Common myeloid progenitor, CD34-positive (primary cell): ENCODE measurements around the gene ZNF415.

ENCODE experiments used
- CTCF ChIA-PET: fragments of 350-600 bp; sonication (Branson Sonifier 250); formaldehyde crosslinking; loops from one replicate; lab custom pipeline; 2021; ENCODE audit warnings: antibody characterized with exemption; lab: Charles Lee
- POLR2A ChIA-PET: fragments of 350-600 bp; sonication (Branson Sonifier 250); formaldehyde crosslinking; loops from one replicate; lab custom pipeline; 2021; ENCODE audit warnings: antibody characterized with exemption; lab: Charles Lee
- DNase-seq, 3 donors: peaks; one replicate each; pipeline versions ENCODE4 v3.0.0 to v3.0.0-alpha.2; 2013
- H3K27ac ChIP-seq, 2 experiments: 1 replicate in 1 of 2; 2 replicates in 1 of 2; pipeline ENCODE4 v1.7.0; 2013; ENCODE audit warnings: inconsistent platforms in 2 of 2, low read length in 2 of 2, mild to moderate bottlenecking in 2 of 2, low read depth in 1 of 2, moderate library complexity in 1 of 2; ENCODE audit not compliant: severe bottlenecking in 2 of 2, insufficient read depth in 1 of 2, poor library complexity in 1 of 2
- H3K27me3 ChIP-seq, 5 experiments: replicated peaks in 2 of 5; 1 replicate in 3 of 5; 2 replicates in 2 of 5; pipeline versions ENCODE4 v1.6.1 to v1.7.0; 2013; ENCODE audit warnings: low read length in 4 of 5, mild to moderate bottlenecking in 2 of 5, moderate library complexity in 2 of 5, inconsistent platforms in 1 of 5; ENCODE audit not compliant: insufficient read depth in 5 of 5, control insufficient read depth in 4 of 5
- H3K36me3 ChIP-seq, 4 experiments: 1 replicate in 2 of 4; 2 replicates in 2 of 4; pipeline versions ENCODE4 v1.6.1 to v1.7.0; 2013; ENCODE audit warnings: low read length in 3 of 4, control low read depth in 1 of 4, mild to moderate bottlenecking in 1 of 4; ENCODE audit not compliant: control insufficient read depth in 4 of 4, insufficient read depth in 4 of 4
- H3K4me1 ChIP-seq, 4 experiments: 1 replicate in 3 of 4; 2 replicates in 1 of 4; pipeline versions ENCODE4 v1.6.1 to v1.7.1; 2013; ENCODE audit warnings: low read length in 3 of 4, mild to moderate bottlenecking in 3 of 4, control low read depth in 1 of 4, inconsistent platforms in 1 of 4, moderate library complexity in 1 of 4; ENCODE audit not compliant: control insufficient read depth in 4 of 4, insufficient read depth in 4 of 4; ENCODE audit errors: control extremely low read depth in 1 of 4
- H3K4me3 ChIP-seq, 7 experiments: 1 replicate in 4 of 7; 2 replicates in 3 of 7; pipeline versions ENCODE4 v1.5.1 to v1.7.0; 2013; ENCODE audit warnings: mild to moderate bottlenecking in 7 of 7, low read length in 6 of 7, moderate library complexity in 6 of 7, inconsistent platforms in 2 of 7, low read depth in 2 of 7, control low read depth in 1 of 7; ENCODE audit not compliant: insufficient read depth in 4 of 7, control insufficient read depth in 1 of 7; ENCODE audit errors: extremely low read depth in 1 of 7
- H3K9me3 ChIP-seq, 5 experiments: 1 replicate in 4 of 5; 2 replicates in 1 of 5; pipeline versions ENCODE4 v1.6.1 to v1.7.1; 2013; ENCODE audit warnings: low read length in 4 of 5, mild to moderate bottlenecking in 2 of 5, inconsistent platforms in 1 of 5, low read depth in 1 of 5, moderate library complexity in 1 of 5; ENCODE audit not compliant: control insufficient read depth in 4 of 5, insufficient read depth in 2 of 5; ENCODE audit errors: control extremely low read depth in 1 of 5
- WGBS: methylation state at CpG from one replicate; pipeline ENCODE4 v1.1.5; 2013; ENCODE audit not compliant: insufficient coverage; 5-methylcytosine and 5-hydroxymethylcytosine counted together

Gene ZNF415

GRCh38 chr19:53158119-53158656 lies 25.5 kb upstream of the ZNF415 start:
- WGBS = under 1% methylated on average over 32 of the region's 41 CpGs
- ChIA-PET POLR2A (interaction anchor here (0.7 kb wide), 1 partner anchor 556 kb away, joined by 9 read pairs; no protein-coding TSS in a partner anchor), CTCF (interaction anchor here (1.0 kb wide), 1 partner anchor 11 kb away, joined by 3 read pairs; no protein-coding TSS in a partner anchor)
- no peaks in the 10 kb centered on the region for H3K27me3 ChIP-seq
- H3K36me3 ChIP-seq = peaks cover 4 to 28% (median 9%) of the 10 kb centered on the region in 4 experiments
- peak overlapping the region; percentile 50 to 91 (median 72) for H3K4me3 ChIP-seq
- peaks cover 0 to 21% (median 12%) of the 10 kb centered on the region in 4 experiments for H3K4me1 ChIP-seq
- peak overlapping the region in 1 of 2 experiments; percentile 61 for H3K27ac ChIP-seq
- DNase-seq = peak; percentile 20 to 56 (median 49)
- H3K9me3 ChIP-seq = peaks cover 2 to 41% (median 17%) of the 10 kb centered on the region in 5 experiments

GRCh38 chr19:53157626-53158025 lies 24.9 kb upstream of the ZNF415 start:
- ChIA-PET POLR2A (no interaction called here), CTCF (no interaction called here)
- H3K36me3 ChIP-seq = peaks cover 5 to 33% (median 11%) of the 10 kb centered on the region in 4 experiments
- WGBS = 75% methylated on average over 7 of the region's 7 CpGs
- peaks cover 0 to 21% (median 12%) of the 10 kb centered on the region in 4 experiments for H3K4me1 ChIP-seq
- H3K27me3 ChIP-seq = no peaks in the 10 kb centered on the region
- DNase-seq = no peak
- H3K9me3 ChIP-seq = peaks cover 2 to 39% (median 17%) of the 10 kb centered on the region in 5 experiments
- H3K27ac ChIP-seq = peak overlapping the region in 1 of 2 experiments; percentile 61
- H3K4me3 ChIP-seq = peak overlapping the region in 6 of 7 experiments; percentile 3 to 91 (median 73)

GRCh38 chr19:53156850-53157249 lies 24.1 kb upstream of the ZNF415 start:
- Histone ChIP-seq H3K9me3 (peaks cover 2 to 36% (median 17%) of the 10 kb centered on the region in 5 experiments), H3K27me3 (no peaks in the 10 kb centered on the region), H3K4me1 (peaks cover 0 to 21% (median 12%) of the 10 kb centered on the region in 4 experiments), H3K36me3 (peaks cover 6 to 40% (median 11%) of the 10 kb centered on the region in 4 experiments), H3K27ac (no peak overlapping the region), H3K4me3 (peak overlapping the region in 2 of 7 experiments; percentile 3 to 78)
- CTCF ChIA-PET = interaction anchor here (0.6 kb wide), 1 partner anchor 317 kb away, joined by 3 read pairs; no protein-coding TSS in a partner anchor
- no peak for DNase-seq
- POLR2A ChIA-PET = no interaction called here
- WGBS = 100% methylated on average over 2 of the region's 9 CpGs

DNA sequence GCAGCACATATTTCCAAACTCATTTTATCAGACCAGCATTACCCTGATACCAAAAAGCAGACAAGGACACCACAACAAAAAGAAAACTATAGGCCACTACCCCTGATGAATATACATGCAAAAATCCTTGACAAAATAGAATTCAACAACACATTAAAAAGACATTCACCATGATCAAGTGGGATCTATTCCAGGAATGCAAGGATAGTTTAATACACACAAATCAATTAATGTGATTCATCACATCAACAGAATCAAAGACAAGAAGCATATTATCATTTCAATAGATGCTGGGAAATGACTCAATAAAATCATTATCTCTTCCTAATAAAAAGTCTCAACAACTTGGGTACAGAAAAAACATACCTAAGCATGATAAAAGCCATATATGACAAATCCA lies 14.9 kb upstream of the ZNF415 start:
- Histone ChIP-seq H3K27ac (no peak overlapping the region), H3K4me3 (no peak overlapping the region), H3K9me3 (peaks cover 22 to 76% (median 48%) of the 10 kb centered on the region in 5 experiments), H3K27me3 (no peaks in the 10 kb centered on the region), H3K36me3 (peaks cover 24 to 82% (median 29%) of the 10 kb centered on the region in 4 experiments), H3K4me1 (no peaks in the 10 kb centered on the region)
- ChIA-PET CTCF (interaction anchor here (0.8 kb wide), 1 partner anchor 11 kb away, joined by 3 read pairs; the partner anchor contains the start of gene ZNF347), POLR2A (no interaction called here)
- peak in 2 of 3 donors; percentile 11 to 26 for DNase-seq

- H3K9me3 ChIP-seq = peaks cover 24 to 71% (median 38%) of the 10 kb centered on the region in 5 experiments
Measured at GRCh38 chr19:53140351-53140750, 7.6 kb upstream of the ZNF415 start.

DNA sequence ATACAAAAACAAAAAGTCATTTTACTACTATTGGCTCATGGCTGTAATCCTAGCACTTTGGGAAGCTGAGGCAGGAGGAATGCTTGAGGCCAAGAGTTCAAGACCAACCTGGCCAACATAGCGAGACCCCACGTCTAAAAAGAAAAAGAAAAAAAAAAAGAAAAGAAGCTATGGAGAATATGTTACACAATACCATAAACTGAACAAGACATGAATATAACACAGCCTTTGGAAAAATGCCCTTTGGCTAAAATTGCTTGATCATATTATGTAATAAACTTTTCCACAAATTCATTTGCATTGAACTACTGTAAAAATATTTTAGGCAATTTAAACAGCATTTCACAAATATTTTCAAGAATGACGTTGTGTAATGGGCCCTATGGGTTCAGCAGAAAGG lies 3.7 kb upstream of the ZNF415 start:
- ChIA-PET POLR2A (no interaction called here), CTCF (interaction anchor here (0.6 kb wide), 1 partner anchor 198 kb away, joined by 3 read pairs; no protein-coding TSS in a partner anchor)
- H3K4me3 ChIP-seq = no peak overlapping the region
- WGBS = no CpG with 5 or more reads among the region's 3 CpGs
- H3K9me3 ChIP-seq = peaks cover 7 to 44% (median 20%) of the 10 kb centered on the region in 5 experiments
- H3K4me1 ChIP-seq = peaks cover 0 to 18% (median 6%) of the 10 kb centered on the region in 4 experiments
- no peak overlapping the region for H3K27ac ChIP-seq
- DNase-seq = no peak
- no peaks in the 10 kb centered on the region for H3K27me3 ChIP-seq
- peaks cover under 1 to 9% (median 4%) of the 10 kb centered on the region in 4 experiments for H3K36me3 ChIP-seq

More at GRCh38 chr19:53140351-53140750, 7.6 kb upstream of the ZNF415 start:
- no CpG with 5 or more reads among the region's 4 CpGs for WGBS
- no peak overlapping the region for H3K27ac ChIP-seq
- H3K4me1 ChIP-seq = no peaks in the 10 kb centered on the region
- ChIA-PET CTCF (no interaction called here), POLR2A (no interaction called here)
- peaks cover 17 to 38% (median 23%) of the 10 kb centered on the region in 4 experiments for H3K36me3 ChIP-seq
- H3K27me3 ChIP-seq = no peaks in the 10 kb centered on the region
- no peak overlapping the region for H3K4me3 ChIP-seq
- DNase-seq = no peak

DNA sequence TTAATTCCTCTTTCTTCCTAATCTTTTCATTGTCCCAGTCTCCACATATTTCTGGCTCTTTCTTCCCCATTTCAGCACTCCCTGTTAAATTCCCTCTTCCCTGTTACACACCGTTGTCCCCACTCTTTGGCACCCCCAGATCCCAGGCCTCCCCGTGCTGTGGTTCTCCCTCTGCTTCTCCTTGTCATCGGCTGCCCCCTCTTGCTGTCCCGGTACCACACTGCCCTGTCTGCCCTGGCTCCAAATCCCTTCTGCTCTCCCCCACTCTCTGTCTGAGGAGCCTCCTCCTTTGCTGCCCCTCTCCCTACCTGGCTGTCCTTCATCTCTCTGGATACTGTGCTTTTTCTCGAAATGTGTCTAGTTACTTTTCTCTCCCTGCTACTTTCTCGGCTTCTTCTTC lies 983 bp downstream of the ZNF415 start:
- no peak for DNase-seq
- Histone ChIP-seq H3K4me1 (peaks cover 0 to 20% (median 6%) of the 10 kb centered on the region in 4 experiments), H3K27ac (peak overlapping the region in 1 of 2 experiments; percentile 32), H3K9me3 (peaks cover 0 to 11% (median 6%) of the 10 kb centered on the region in 5 experiments), H3K36me3 (peaks cover 0 to 9% (median under 1%) of the 10 kb centered on the region in 4 experiments), H3K4me3 (peak overlapping the region in 4 of 7 experiments; percentile 64 to 89 (median 76)), H3K27me3 (no peaks in the 10 kb centered on the region)
- WGBS = 43% methylated on average over 6 of the region's 6 CpGs
- ChIA-PET POLR2A (no interaction called here), CTCF (no interaction called here)
